ENCODE results near the gene ANKS1B. TPM values are rescaled to one million over a fixed set of nuclear protein-coding genes. Genes with fewer than 3 reads are reported as not detected.

The ANKS1B gene
- total and polyA plus RNA-seq, 4 donors = 0.03 to 3.4 (median 0.53) TPM

DNA sequence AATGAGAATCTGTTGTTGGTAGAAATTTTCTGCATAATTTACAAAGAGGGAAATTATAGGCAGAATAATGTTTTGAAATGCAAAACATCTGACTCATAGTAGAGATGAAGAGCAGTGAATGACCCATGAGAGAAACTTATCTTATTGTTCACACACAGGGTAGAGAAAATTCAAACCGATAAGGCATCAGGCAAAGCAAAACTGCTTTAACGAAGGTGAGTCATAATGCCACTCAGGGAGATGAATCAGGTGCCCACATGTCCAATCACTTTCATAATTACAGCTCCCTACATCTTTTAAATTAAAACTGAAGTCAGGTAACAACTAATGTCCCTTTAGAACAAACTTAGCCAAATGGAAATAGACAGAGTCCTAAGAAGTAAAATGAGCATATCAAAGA, 602.7 kb downstream of the ANKS1B start:
- Histone ChIP-seq H3K4me3 (ENCODE audit: low read depth in 1 of 3, low read length in 3 of 3) (no peak overlapping the region), H3K9me3 (ENCODE audit: control insufficient read depth in 4 of 4, low read length in 3 of 4) (no peaks in the 10 kb centered on the region), H3K36me3 (ENCODE audit: control insufficient read depth in 4 of 4, insufficient read depth in 3 of 4, low read depth in 1 of 4, low read length in 3 of 4) (no peaks in the 10 kb centered on the region), H3K27me3 (ENCODE audit: control insufficient read depth in 4 of 4, insufficient read depth in 4 of 4, low read length in 3 of 4) (no peaks in the 10 kb centered on the region), H3K4me1 (ENCODE audit: control insufficient read depth in 4 of 4, insufficient read depth in 4 of 4, low read length in 3 of 4) (no peaks in the 10 kb centered on the region), H3K9ac (ENCODE audit: low read depth in 1 of 2, low read length in 2 of 2) (no peak overlapping the region), H3K27ac (ENCODE audit: low read depth in 1 of 2, low read length in 2 of 2) (no peak overlapping the region)
- 80% methylated on average over 2 of the region's 2 CpGs for WGBS
- no peak for DNase-seq (ENCODE audit: low spot score)
- no peak for TF ChIP-seq TAF1 (conservative IDR thresholded peaks at IDR 0.05)
- TF ChIP-seq YY1 (IDR thresholded peaks at IDR 0.05) = no peak
- TF ChIP-seq, protein P1, sequence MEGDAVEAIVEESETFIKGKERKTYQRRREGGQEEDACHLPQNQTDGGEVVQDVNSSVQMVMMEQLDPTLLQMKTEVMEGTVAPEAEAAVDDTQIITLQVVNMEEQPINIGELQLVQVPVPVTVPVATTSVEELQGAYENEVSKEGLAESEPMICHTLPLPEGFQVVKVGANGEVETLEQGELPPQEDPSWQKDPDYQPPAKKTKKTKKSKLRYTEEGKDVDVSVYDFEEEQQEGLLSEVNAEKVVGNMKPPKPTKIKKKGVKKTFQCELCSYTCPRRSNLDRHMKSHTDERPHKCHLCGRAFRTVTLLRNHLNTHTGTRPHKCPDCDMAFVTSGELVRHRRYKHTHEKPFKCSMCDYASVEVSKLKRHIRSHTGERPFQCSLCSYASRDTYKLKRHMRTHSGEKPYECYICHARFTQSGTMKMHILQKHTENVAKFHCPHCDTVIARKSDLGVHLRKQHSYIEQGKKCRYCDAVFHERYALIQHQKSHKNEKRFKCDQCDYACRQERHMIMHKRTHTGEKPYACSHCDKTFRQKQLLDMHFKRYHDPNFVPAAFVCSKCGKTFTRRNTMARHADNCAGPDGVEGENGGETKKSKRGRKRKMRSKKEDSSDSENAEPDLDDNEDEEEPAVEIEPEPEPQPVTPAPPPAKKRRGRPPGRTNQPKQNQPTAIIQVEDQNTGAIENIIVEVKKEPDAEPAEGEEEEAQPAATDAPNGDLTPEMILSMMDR (IDR thresholded peaks at IDR 0.05; ENCODE audit: low read depth, low read length, missing input control) = no peak
- no peak for TF ChIP-seq RXRA (IDR thresholded peaks at IDR 0.05)
- TF ChIP-seq, protein P2, sequence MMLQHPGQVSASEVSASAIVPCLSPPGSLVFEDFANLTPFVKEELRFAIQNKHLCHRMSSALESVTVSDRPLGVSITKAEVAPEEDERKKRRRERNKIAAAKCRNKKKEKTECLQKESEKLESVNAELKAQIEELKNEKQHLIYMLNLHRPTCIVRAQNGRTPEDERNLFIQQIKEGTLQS (IDR thresholded peaks at IDR 0.05) = no peak
- TF ChIP-seq, protein P3, sequence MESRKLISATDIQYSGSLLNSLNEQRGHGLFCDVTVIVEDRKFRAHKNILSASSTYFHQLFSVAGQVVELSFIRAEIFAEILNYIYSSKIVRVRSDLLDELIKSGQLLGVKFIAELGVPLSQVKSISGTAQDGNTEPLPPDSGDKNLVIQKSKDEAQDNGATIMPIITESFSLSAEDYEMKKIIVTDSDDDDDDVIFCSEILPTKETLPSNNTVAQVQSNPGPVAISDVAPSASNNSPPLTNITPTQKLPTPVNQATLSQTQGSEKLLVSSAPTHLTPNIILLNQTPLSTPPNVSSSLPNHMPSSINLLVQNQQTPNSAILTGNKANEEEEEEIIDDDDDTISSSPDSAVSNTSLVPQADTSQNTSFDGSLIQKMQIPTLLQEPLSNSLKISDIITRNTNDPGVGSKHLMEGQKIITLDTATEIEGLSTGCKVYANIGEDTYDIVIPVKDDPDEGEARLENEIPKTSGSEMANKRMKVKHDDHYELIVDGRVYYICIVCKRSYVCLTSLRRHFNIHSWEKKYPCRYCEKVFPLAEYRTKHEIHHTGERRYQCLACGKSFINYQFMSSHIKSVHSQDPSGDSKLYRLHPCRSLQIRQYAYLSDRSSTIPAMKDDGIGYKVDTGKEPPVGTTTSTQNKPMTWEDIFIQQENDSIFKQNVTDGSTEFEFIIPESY (IDR thresholded peaks at IDR 0.05) = no peak
- TF ChIP-seq FOXA1 (IDR thresholded peaks at IDR 0.05) = no peak
- no peak for TF ChIP-seq NR2F2 (IDR thresholded peaks at IDR 0.05)
- no peak for TF ChIP-seq JUND (IDR thresholded peaks at IDR 0.05)

DNA sequence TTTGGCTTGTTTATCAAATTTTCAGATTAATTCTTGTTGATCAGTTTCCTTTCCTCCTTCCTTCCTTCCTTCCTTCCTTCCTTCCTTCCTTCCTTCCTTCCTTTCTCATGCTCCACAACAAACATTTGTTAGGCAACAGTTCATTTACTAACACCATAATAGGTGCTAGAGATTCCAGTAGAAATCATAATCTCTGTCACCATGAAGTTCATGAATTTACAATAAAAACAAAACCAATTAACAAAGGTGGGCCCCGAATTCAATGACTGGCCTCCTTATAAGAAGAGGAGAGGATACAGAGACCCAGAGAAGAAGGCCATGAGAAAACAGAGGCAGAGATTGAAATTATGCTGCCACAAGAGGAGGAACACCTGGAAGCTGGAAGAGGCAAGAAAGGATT, 604.0 kb downstream of the ANKS1B start:
- Histone ChIP-seq H3K4me3 (ENCODE audit: low read depth in 1 of 3, low read length in 3 of 3) (no peak overlapping the region), H3K4me1 (ENCODE audit: control insufficient read depth in 4 of 4, insufficient read depth in 4 of 4, low read length in 3 of 4) (no peaks in the 10 kb centered on the region), H3K9ac (ENCODE audit: low read depth in 1 of 2, low read length in 2 of 2) (no peak overlapping the region), H3K27me3 (ENCODE audit: control insufficient read depth in 4 of 4, insufficient read depth in 4 of 4, low read length in 3 of 4) (peaks cover 0 to 1% (median 0%) of the 10 kb centered on the region in 4 donors), H3K27ac (ENCODE audit: low read depth in 1 of 2, low read length in 2 of 2) (no peak overlapping the region), H3K9me3 (ENCODE audit: control insufficient read depth in 4 of 4, low read length in 3 of 4) (no peaks in the 10 kb centered on the region), H3K36me3 (ENCODE audit: control insufficient read depth in 4 of 4, insufficient read depth in 3 of 4, low read depth in 1 of 4, low read length in 3 of 4) (no peaks in the 10 kb centered on the region)
- 53% methylated on average over 1 of the region's 1 CpG for WGBS
- DNase-seq (ENCODE audit: low spot score) = no peak
- no peak for TF ChIP-seq HNF4G (IDR thresholded peaks at IDR 0.05)
- TF ChIP-seq, protein P4, sequence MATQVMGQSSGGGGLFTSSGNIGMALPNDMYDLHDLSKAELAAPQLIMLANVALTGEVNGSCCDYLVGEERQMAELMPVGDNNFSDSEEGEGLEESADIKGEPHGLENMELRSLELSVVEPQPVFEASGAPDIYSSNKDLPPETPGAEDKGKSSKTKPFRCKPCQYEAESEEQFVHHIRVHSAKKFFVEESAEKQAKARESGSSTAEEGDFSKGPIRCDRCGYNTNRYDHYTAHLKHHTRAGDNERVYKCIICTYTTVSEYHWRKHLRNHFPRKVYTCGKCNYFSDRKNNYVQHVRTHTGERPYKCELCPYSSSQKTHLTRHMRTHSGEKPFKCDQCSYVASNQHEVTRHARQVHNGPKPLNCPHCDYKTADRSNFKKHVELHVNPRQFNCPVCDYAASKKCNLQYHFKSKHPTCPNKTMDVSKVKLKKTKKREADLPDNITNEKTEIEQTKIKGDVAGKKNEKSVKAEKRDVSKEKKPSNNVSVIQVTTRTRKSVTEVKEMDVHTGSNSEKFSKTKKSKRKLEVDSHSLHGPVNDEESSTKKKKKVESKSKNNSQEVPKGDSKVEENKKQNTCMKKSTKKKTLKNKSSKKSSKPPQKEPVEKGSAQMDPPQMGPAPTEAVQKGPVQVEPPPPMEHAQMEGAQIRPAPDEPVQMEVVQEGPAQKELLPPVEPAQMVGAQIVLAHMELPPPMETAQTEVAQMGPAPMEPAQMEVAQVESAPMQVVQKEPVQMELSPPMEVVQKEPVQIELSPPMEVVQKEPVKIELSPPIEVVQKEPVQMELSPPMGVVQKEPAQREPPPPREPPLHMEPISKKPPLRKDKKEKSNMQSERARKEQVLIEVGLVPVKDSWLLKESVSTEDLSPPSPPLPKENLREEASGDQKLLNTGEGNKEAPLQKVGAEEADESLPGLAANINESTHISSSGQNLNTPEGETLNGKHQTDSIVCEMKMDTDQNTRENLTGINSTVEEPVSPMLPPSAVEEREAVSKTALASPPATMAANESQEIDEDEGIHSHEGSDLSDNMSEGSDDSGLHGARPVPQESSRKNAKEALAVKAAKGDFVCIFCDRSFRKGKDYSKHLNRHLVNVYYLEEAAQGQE (IDR thresholded peaks at IDR 0.05) = no peak
- TF ChIP-seq, protein P3 (IDR thresholded peaks at IDR 0.05) = no peak
- TF ChIP-seq HNF4A (conservative IDR thresholded peaks at IDR 0.05) = no peak
- no peak for TF ChIP-seq FOXA1 (IDR thresholded peaks at IDR 0.05)
- no peak for TF ChIP-seq YY1 (IDR thresholded peaks at IDR 0.05)
- no peak for TF ChIP-seq SP1 (IDR thresholded peaks at IDR 0.05)
- TF ChIP-seq JUND (IDR thresholded peaks at IDR 0.05) = no peak
- no peak for TF ChIP-seq RXRA (IDR thresholded peaks at IDR 0.05)
- TF ChIP-seq EGR1 (IDR thresholded peaks at IDR 0.05; ENCODE audit: low read depth in 2 of 2) = no peak
